ENCODE results near the gene SOHLH1.

Gene SOHLH1

DNA sequence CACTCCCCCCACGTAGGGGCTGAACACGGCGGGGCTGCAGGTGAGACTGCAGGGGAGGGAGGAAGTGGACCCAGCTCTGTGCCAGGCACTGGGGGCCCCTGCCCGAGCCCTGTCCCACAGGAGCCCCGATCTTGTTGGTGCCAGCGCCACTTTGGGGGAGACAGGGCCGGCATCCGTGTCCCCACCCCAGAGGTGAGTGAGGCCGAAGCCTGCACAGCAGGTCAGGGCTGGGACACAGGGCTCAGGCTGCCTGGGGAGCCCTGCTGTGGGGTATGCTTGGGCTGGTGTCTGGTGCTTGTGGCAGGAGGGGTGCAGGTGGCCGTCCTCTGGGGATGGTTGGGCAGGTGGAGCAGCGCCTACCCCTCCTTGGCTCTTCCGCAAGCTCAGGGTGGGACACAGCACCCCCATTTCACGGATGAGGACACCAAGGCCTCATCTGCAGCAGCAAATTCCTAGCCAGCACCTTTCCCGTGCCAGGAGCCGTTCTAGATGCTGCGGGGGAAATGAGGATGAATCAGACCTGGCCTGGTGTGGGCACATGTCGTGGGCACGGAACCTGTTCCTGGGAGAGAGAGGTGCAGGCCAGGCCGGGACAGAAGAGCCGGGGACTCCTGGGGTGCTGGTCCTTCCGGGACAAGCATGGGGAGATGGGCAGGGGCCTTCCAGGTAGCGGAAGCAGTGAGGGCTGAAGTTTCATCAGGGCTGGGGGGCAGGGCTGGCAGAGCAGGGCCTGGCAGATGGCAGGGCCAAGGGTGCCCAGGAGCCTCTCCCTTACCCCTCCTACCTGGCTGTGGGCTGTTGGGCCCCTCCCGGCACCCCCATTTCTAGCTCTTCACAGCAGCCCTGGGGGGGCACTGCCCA is 37.9 kb upstream of the SOHLH1 start:
- Mint-ChIP-seq H3K9me3 (peaks cover 7% of the 10 kb centered on the region), H3K36me3 (no peaks in the 10 kb centered on the region), H3K27me3 (peaks cover 28% of the 10 kb centered on the region)

DNA sequence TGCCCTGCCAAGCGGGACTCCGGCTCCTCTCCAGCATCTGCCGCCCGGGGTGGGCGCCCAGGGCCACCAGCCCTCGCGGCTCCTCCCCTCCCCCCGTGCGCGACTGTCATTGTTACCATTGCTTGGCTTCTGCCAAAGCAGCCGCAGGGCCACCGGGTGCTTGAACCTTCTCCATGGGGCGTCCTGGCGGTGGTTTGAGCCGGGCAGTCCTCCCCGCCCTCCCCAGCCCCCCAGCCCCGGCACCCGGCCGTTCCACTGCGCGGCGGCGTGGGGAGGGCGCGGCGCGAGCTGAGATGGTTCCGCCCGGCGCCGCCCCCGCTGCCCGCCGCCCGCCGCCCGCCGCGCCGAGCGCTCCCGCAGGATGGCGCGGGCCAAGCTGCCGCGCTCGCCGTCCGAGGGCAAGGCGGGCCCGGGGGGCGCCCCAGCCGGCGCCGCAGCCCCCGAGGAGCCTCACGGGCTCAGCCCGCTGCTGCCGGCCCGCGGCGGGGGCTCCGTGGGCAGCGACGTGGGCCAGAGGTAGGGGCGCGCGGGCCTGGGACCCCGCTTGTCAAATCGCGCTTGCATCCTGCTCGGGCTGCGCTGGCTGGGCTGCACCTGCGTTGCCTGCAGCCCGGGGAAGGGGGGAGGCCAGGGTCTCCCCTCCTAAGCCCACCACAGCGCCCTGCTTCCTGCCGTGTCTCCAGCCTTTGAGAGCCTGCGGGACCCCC is 37.1 kb upstream of the SOHLH1 start:
- no peak overlapping the region for H3K27ac Mint-ChIP-seq
- peaks cover 28% of the 10 kb centered on the region for H3K27me3 Mint-ChIP-seq
- CTCF ChIA-PET = no interaction called here
- no peaks in the 10 kb centered on the region for H3K4me1 Mint-ChIP-seq
- H3K9me3 Mint-ChIP-seq = peaks cover 11% of the 10 kb centered on the region
- no peak for DNase-seq
- no peak overlapping the region for H3K4me3 Mint-ChIP-seq
- H3K36me3 Mint-ChIP-seq = no peaks in the 10 kb centered on the region

More for the DNA sequence above, 37.9 kb upstream of the SOHLH1 start:
- DNase-seq = no peak
- Mint-ChIP-seq H3K27ac (no peak overlapping the region), H3K4me3 (no peak overlapping the region), H3K4me1 (no peaks in the 10 kb centered on the region)
- CTCF ChIA-PET = no interaction called here

DNA sequence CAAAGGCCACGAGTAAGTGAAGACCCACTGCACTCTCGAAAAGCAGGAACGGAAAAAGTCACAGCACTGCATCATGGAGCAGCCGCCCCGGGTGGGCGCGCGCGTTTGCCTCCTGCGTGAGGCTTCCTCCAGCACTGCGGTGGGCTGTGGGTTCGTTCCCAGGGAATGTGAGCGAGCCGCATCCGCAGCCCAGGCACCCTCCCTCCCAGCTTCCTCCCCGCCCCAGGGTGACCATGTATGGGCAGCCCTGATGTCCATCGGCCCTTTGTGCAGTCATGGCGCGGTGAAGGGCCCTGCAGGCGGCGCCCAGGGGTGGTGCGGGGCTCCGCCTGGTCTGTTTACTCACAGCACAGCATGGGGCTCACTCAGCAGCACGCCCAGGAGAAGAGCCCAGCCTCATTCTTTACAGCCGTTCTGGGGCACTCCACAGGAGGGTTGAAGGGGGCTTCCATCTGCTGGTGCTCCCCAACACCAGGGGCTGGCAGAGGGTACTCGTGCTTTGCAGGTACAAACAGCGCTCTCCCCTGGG is 35.4 kb upstream of the SOHLH1 start:
- H3K36me3 Mint-ChIP-seq = no peaks in the 10 kb centered on the region
- DNase-seq = no peak
- CTCF ChIA-PET = no interaction called here
- H3K4me3 Mint-ChIP-seq = no peak overlapping the region
- no peak overlapping the region for H3K27ac Mint-ChIP-seq
- peaks cover 32% of the 10 kb centered on the region for H3K27me3 Mint-ChIP-seq
- H3K4me1 Mint-ChIP-seq = no peaks in the 10 kb centered on the region
- peaks cover 20% of the 10 kb centered on the region for H3K9me3 Mint-ChIP-seq

DNA sequence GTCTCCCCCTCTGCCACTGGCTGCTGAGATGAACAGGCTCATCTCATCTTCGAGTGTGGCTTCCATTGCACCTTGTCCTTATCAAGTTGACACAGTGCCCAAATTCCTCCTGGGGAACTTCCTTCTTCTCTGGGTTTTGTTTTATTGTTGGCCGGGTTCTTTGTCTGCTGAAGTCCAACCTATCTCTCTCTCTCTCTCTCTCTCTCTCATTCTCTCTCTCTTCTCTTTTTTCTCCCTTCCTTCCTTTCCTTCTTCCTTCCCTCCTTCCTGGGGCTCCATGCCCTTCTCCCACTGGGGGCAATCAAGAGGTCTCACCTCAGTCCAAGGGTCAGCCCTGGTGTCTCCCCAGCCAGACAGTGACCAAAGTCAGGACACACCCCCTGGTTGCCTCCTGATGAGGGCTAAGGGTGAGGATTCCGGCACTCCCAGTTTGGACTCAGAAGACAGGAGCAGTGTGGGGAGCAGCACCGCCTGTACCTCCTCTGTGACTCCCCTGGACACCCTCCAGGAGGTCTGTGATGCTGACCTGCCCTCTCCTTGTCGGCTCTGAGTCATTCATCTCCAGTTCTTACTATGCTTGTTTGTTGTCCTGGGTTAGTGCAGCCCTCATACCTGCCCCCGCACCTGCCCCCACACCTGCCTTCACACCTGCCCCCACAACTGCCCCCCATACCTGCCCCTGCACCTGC is 33.4 kb upstream of the SOHLH1 start:
- H3K27me3 Mint-ChIP-seq = peaks cover 18% of the 10 kb centered on the region
- CTCF ChIA-PET = no interaction called here
- DNase-seq = no peak
- H3K4me3 Mint-ChIP-seq = no peak overlapping the region
- no peaks in the 10 kb centered on the region for H3K36me3 Mint-ChIP-seq
- H3K9me3 Mint-ChIP-seq = peaks cover 20% of the 10 kb centered on the region
- no peaks in the 10 kb centered on the region for H3K4me1 Mint-ChIP-seq
- no peak overlapping the region for H3K27ac Mint-ChIP-seq

DNA sequence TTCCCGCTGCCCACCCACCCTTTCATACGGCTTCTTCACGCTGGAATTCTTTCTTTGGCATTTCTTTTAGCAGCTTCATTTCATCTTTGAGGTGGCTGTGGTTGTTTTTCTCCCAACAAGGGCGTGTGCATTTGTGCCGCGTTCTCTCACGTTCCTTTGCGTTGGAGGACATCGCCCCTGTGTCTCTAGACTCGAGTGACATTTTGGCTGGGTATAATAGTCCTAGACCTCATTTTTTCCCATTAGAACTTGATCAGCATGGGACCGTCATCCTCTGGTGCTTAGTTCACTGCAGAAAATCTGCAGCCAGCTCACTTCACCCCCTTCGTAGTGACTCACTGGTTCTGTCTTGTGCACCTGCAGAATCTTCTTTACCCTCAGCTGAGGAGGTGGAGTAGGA is 32.2 kb upstream of the SOHLH1 start:
- Mint-ChIP-seq H3K36me3 (no peaks in the 10 kb centered on the region), H3K9me3 (peaks cover 20% of the 10 kb centered on the region), H3K27ac (no peak overlapping the region), H3K4me3 (no peak overlapping the region), H3K4me1 (no peaks in the 10 kb centered on the region), H3K27me3 (peaks cover 8% of the 10 kb centered on the region)
- CTCF ChIA-PET = no interaction called here
- no peak for DNase-seq

DNA sequence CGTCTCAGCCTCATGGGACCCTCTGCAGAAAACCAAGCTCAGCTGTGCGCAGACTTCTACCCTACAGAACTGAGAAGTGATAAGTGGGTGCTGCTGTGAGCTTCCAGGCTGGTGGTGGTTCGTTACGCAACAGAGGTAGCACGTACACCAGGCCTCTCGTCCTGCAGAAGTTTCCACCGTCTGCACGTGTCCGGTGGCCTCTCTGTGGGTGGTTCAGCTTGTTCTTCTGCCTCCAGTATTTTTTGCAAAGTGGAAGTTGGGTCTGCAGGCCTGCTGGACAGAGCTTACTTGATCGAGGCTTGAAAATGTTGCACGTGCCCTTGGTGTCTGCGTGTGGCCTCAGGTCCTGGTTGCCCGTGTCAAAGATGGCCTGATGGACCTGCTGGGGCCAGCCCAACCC is 30.2 kb upstream of the SOHLH1 start:
- Mint-ChIP-seq H3K9me3 (peaks cover 20% of the 10 kb centered on the region), H3K27me3 (peaks cover 5% of the 10 kb centered on the region), H3K4me3 (no peak overlapping the region), H3K4me1 (no peaks in the 10 kb centered on the region), H3K27ac (no peak overlapping the region), H3K36me3 (no peaks in the 10 kb centered on the region)
- CTCF ChIA-PET = no interaction called here
- DNase-seq = no peak

DNA sequence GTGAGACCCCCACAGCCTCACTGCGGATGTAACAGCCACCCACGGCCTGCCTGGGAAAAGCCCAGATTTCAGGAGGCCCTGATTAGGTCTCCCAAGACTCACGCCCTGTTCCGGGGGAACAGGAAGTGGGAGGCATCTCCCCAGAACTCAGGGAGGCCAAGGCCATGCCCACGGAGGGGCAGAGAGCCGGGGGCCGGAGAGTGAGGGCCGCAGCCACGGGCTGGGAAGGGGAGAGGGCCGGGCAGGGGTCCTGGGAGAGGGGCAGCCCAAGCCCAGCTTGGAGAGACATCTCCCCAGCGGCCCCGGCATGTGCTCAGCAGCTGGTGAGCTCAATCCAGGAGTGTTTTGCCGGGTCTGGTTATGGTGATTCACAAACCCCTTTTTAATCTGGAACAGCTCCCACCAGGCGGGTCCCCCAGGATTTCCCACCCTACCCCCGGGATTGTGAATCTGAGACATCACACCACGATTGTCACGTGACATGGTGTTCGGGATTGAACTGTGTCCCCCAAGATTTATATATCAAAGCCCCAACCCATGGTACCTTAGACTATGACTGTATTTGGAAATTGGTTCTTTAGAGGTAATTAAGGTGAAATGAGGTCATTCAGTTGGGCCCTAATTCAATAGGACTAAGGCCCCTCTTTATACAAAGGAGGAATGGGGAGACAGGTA is 29.3 kb upstream of the SOHLH1 start:
- no peaks in the 10 kb centered on the region for H3K4me1 Mint-ChIP-seq
- no peaks in the 10 kb centered on the region for H3K36me3 Mint-ChIP-seq
- H3K9me3 Mint-ChIP-seq = peaks cover 19% of the 10 kb centered on the region
- DNase-seq = no peak
- CTCF ChIA-PET = no interaction called here
- no peak overlapping the region for H3K27ac Mint-ChIP-seq
- H3K4me3 Mint-ChIP-seq = no peak overlapping the region
- peaks cover 5% of the 10 kb centered on the region for H3K27me3 Mint-ChIP-seq

DNA sequence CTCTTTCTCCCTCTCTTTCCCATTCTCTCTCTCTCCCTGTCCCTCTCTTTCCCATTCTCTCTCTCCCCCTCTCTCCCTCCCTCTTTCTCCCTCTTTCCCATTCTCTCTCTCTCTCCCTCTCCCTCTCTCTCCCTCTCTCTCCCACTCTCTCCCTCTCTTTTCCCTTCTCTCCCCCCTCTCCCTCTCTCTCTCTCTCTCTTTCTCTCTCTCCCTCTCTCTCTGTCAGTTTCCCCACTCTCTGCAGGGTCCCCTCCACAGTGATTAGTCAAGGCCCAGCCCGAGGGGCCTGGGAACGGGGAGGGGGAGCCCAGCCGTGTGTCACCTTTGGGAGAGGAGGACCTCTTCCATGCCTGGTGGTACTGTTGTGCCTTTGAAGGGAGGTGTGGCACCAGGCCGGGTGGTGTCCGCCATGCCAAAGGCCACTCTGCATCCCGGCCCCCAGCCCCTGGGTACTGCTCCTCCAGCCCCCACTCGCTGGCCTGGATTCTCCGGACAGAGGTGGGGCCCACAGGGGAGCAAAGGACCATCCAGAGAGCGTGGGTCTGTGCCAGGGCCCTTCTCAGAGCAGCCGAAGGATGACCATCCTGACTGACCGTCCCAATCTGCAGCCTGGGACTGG is 28.1 kb upstream of the SOHLH1 start:
- peaks cover 14% of the 10 kb centered on the region for H3K9me3 Mint-ChIP-seq
- CTCF ChIA-PET = no interaction called here
- no peaks in the 10 kb centered on the region for H3K4me1 Mint-ChIP-seq
- H3K27me3 Mint-ChIP-seq = peaks cover 5% of the 10 kb centered on the region
- no peaks in the 10 kb centered on the region for H3K36me3 Mint-ChIP-seq
- no peak for DNase-seq
- H3K27ac Mint-ChIP-seq = no peak overlapping the region
- H3K4me3 Mint-ChIP-seq = no peak overlapping the region

DNA sequence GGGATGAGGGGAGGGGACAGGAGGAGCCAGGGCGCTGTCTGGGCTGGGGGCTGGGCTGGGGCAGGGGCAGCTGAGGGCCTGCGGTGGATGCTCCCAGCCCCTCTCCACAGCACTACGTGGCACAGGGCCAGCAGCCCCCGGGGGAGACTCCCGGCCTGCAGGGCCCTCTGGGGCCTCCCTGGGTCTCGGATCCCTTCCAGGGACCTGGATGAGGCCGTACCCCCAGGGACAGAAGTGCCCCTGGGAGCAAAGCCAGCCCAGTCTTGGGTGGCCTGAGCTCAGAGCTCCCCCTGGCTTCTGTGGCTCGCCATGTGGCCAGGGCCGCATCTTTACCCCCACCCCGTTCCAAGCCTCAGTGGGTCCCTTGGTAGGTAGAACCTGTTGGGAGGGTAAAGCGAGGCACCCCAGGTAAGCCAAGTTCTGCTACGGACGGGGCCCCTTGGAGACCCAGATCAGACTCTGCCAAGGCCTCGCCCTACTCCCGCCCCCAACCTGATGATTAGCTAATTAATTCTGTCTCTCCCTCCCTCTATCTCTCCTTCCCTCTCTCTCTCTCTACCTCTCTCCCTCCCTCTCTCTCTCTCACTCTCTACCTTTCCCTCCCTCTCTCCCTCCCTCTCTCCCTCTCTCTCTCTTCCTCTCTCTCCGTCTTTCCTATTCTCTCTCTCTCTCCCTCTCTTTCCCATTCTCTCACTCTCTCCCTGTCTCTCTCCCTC is 27.0 kb upstream of the SOHLH1 start:
- no peak for DNase-seq
- CTCF ChIA-PET = no interaction called here
- H3K4me1 Mint-ChIP-seq = no peaks in the 10 kb centered on the region
- H3K9me3 Mint-ChIP-seq = peaks cover 7% of the 10 kb centered on the region
- no peak overlapping the region for H3K4me3 Mint-ChIP-seq
- no peaks in the 10 kb centered on the region for H3K36me3 Mint-ChIP-seq
- peaks cover 5% of the 10 kb centered on the region for H3K27me3 Mint-ChIP-seq
- no peak overlapping the region for H3K27ac Mint-ChIP-seq

DNA sequence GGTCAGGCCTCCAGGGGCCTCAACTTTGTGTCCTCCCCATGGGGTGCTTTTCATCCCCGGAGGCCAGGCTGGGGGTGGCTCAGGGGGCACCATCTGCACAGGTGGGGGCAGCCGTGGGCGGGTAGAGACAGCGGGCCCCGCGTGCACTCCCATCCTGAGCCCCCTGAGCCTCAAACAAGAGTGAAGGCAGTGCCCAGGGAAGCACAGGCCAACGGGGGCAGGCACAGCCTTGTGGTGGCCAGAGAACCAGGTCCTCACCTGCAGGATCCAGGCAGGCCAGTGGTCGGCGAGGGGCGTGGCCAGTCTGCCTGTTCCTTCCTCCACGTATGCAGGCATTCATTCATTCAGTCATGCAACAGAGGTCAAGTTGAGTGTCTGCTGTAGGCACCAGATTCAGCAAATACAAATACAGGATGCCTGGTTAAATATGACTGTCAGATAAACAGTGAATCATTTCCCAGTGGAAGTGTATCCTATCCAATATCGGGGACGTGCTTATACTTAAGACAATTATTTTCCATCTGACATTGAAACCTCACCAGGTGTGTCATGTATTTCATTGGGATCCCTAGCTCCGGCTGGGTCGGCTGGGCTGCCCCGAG is 25.0 kb upstream of the SOHLH1 start:
- no peaks in the 10 kb centered on the region for H3K36me3 Mint-ChIP-seq
- no peak overlapping the region for H3K4me3 Mint-ChIP-seq
- H3K9me3 Mint-ChIP-seq = no peaks in the 10 kb centered on the region
- H3K4me1 Mint-ChIP-seq = no peaks in the 10 kb centered on the region
- CTCF ChIA-PET = no interaction called here
- no peak for DNase-seq
- no peaks in the 10 kb centered on the region for H3K27me3 Mint-ChIP-seq
- no peak overlapping the region for H3K27ac Mint-ChIP-seq

DNA sequence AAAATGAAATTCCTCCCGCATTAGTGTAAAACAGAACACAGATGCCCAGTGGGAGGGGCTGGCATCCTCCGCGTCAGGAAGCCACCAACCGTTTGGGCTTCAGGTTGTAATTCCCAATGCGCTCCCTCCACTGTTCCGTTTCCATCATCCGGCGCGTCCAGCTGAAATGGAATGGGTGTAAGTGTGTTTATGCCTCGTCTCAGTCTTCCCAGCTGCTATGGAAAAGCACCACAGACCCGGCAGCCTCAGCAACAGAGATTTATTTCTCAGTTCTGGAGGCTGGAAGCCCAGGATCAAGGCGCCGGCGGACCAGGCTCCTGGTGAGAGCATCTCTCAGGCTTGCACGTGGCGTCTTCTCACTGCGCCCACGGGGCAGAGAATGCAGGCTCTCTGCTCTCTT is 23.1 kb upstream of the SOHLH1 start:
- H3K4me3 Mint-ChIP-seq = no peak overlapping the region
- H3K27me3 Mint-ChIP-seq = no peaks in the 10 kb centered on the region
- DNase-seq = no peak
- no peaks in the 10 kb centered on the region for H3K9me3 Mint-ChIP-seq
- no peaks in the 10 kb centered on the region for H3K36me3 Mint-ChIP-seq
- no peaks in the 10 kb centered on the region for H3K4me1 Mint-ChIP-seq
- CTCF ChIA-PET = no interaction called here
- H3K27ac Mint-ChIP-seq = no peak overlapping the region

DNA sequence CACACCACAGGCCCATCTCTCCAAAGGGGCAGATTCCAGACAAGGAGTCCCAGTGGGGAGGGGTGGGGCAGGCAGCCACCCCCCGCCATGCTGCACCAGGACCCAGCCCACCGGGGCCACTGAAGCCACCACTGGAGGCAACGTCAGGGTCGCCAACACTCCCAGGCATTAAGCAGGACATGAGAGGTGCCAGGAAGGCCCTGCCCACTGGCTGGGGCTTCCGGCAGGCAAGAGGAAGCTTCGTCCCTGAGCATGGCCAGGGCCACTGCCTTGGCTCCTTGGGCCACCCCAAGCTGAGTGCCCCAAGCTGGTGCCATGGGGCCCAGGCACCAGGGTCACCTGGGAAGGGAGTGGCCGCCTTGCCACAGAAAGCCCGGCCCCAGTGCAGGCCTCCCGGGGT is 20.2 kb upstream of the SOHLH1 start:
- Mint-ChIP-seq H3K4me3 (no peak overlapping the region), H3K9me3 (no peaks in the 10 kb centered on the region), H3K4me1 (no peaks in the 10 kb centered on the region), H3K36me3 (no peaks in the 10 kb centered on the region), H3K27me3 (peaks cover 17% of the 10 kb centered on the region), H3K27ac (no peak overlapping the region)
- CTCF ChIA-PET = interaction anchor here (1.1 kb wide), 1 partner anchor 17 kb away, joined by 4 read pairs; the partner anchor contains the start of gene KCNT1
- DNase-seq = no peak

DNA sequence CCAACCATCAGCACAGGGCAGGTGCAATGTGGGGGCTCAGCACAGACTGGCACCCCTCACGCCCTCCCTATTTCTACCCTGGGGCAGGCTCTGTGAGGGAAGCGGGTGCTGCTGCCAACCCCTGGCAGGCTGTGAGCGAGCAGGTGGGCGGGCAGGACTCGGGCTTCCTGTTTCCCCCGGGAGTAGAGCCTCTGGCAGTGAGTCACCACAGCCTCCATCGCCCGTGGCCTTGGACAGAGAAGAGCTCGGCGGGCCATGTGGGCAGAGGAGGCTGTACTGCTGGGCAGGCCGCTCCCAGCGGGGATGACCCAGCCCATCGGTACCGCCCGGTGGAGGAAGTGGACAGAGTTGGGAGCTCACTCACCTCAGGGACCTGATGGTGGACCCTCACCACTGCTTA is 19.3 kb upstream of the SOHLH1 start:
- H3K27me3 Mint-ChIP-seq = peaks cover 22% of the 10 kb centered on the region
- no peaks in the 10 kb centered on the region for H3K36me3 Mint-ChIP-seq
- no peak overlapping the region for H3K27ac Mint-ChIP-seq
- no peaks in the 10 kb centered on the region for H3K9me3 Mint-ChIP-seq
- DNase-seq = no peak
- CTCF ChIA-PET = interaction anchor here (1.1 kb wide), 1 partner anchor 16 kb away, joined by 4 read pairs; the partner anchor contains the start of gene KCNT1
- no peaks in the 10 kb centered on the region for H3K4me1 Mint-ChIP-seq
- H3K4me3 Mint-ChIP-seq = no peak overlapping the region
